Tibial nerve (tissue), 4 donors: ENCODE data around the gene AHNAK.
"Not testable (repeated sequence)": the region's sequence is repeated elsewhere in the genome, so short reads cannot be mapped to it uniquely, and the experiment has no call there.

Source experiments
- CTCF ChIP-seq, 5 experiments: fragments of 200-600 bp in 3 of 5; fragments of 450-650 bp in 2 of 5; sonication (generic) in 3 of 5; IDR thresholded peaks; one replicate each; pipeline ENCODE4 v1.5.1; 2016 to 2019; ENCODE audit warnings: antibody characterized with exemption in 5 of 5, mild to moderate bottlenecking in 3 of 5, moderate library complexity in 2 of 5
- EP300 ChIP-seq, 2 donors: sonication (generic); formaldehyde crosslinking; IDR thresholded peaks; one replicate each; pipeline ENCODE4 v1.6.1; 2017; ENCODE audit warnings: antibody characterized with exemption in 2 of 2, mild to moderate bottlenecking in 1 of 2

GRCh38 chr11:62585356-62585755, 38.8 kb upstream of the AHNAK start:
- TF ChIP-seq CTCF, EP300 (IDR thresholded peaks at IDR 0.05): not testable (repeated sequence)
